SK-N-SH (cell line): ENCODE data around the gene NPTX2. TPM values are rescaled to one million over a fixed set of nuclear protein-coding genes. Genes with fewer than 3 reads are reported as not detected.

Source experiments
- CTCF ChIA-PET: fragments of 300-600, 350-600 bp; formaldehyde crosslinking; extraction: SDS; loops from one replicate; lab custom pipeline; 2021; lab: Yijun Ruan, JAX
- POLR2A ChIA-PET: fragments of 350-600 bp; sonication (Branson Sonifier 250); formaldehyde crosslinking; extraction: SDS; loops from one replicate; lab custom pipeline; 2020; ENCODE audit warnings: antibody characterized with exemption, inconsistent platforms; lab: Yijun Ruan, JAX
- DNase-seq: peaks from one replicate; pipeline ENCODE4 v3.0.0; 2012
- H2AFZ ChIP-seq: fragments of 200-600 bp; sonication (generic); 2 replicates; pipeline ENCODE4 v1.8.1; 2016; ENCODE audit warnings: antibody characterized with exemption, mild to moderate bottlenecking, low read depth
- H3F3A ChIP-seq: fragments of 200-600 bp; sonication (generic); replicated peaks from 2 replicates; pipeline ENCODE3; 2016; ENCODE audit warnings: antibody characterized with exemption, mild to moderate bottlenecking; ENCODE audit not compliant: insufficient read depth
- H3K27ac ChIP-seq, 2 experiments: fragments of 200-500 bp in 1 of 2; fragments of 200-600 bp in 1 of 2; sonication (Bioruptor generic) in 1 of 2; sonication (generic), shearing (Covaris generic) in 1 of 2; 2 replicates each; pipeline versions ENCODE4 v1.5.1 to v1.6.1; 2014 to 2016; ENCODE audit warnings: low read depth in 2 of 2, inconsistent platforms in 1 of 2, low read length in 1 of 2, mild to moderate bottlenecking in 1 of 2, mixed read lengths in 1 of 2
- H3K27me3 ChIP-seq: fragments of 200-600 bp; sonication (generic), shearing (Covaris generic); 2 replicates; pipeline ENCODE4 v1.6.1; 2016; ENCODE audit warnings: mixed run types; ENCODE audit not compliant: insufficient read depth
- H3K36me3 ChIP-seq, 2 experiments: fragments of 200-500 bp in 1 of 2; fragments of 200-600 bp in 1 of 2; sonication (Bioruptor generic) in 1 of 2; sonication (generic) in 1 of 2; replicated peaks in 1 of 2; 2 replicates each; pipeline versions ENCODE3 to v1.5.1; 2014 to 2016; ENCODE audit warnings: low read length in 1 of 2, mild to moderate bottlenecking in 1 of 2; ENCODE audit not compliant: insufficient read depth in 2 of 2, control insufficient read depth in 1 of 2
- H3K4me1 ChIP-seq, 2 experiments: fragments of 200-500 bp in 1 of 2; fragments of 200-600 bp in 1 of 2; sonication (Bioruptor generic) in 1 of 2; sonication (generic), shearing (Covaris generic) in 1 of 2; 2 replicates each; pipeline versions ENCODE4 v1.5.1 to v1.6.1; 2014 to 2016; ENCODE audit warnings: low read depth in 1 of 2, low read length in 1 of 2, mixed run types in 1 of 2; ENCODE audit not compliant: insufficient read depth in 2 of 2, control insufficient read depth in 1 of 2
- H3K4me2 ChIP-seq: fragments of 200-600 bp; sonication (generic), shearing (Covaris generic); 2 replicates; pipeline ENCODE4 v1.6.1; 2017; ENCODE audit warnings: mixed run types
- H3K4me3 ChIP-seq, 2 experiments: fragments of 200-500 bp in 1 of 2; fragments of 200-600 bp in 1 of 2; sonication (Bioruptor generic) in 1 of 2; sonication (generic), shearing (Covaris generic) in 1 of 2; 2 replicates each; pipeline versions ENCODE4 v1.5.1 to v1.8.1; 2014 to 2016; ENCODE audit warnings: low read depth in 2 of 2, inconsistent platforms in 1 of 2, low read length in 1 of 2, mild to moderate bottlenecking in 1 of 2, mixed read lengths in 1 of 2, moderate library complexity in 1 of 2
- H3K79me2 ChIP-seq: fragments of 200-600 bp; sonication (generic); 2 replicates; pipeline ENCODE4 v1.8.1; 2017; ENCODE audit warnings: mild to moderate bottlenecking; ENCODE audit not compliant: insufficient read depth
- H3K9ac ChIP-seq: fragments of 200-600 bp; sonication (generic); 2 replicates; pipeline ENCODE4 v1.6.1; 2017; ENCODE audit warnings: mixed run types
- H3K9me2 ChIP-seq: fragments of 200-600 bp; sonication (generic); 2 replicates; pipeline ENCODE4 v1.6.1; 2017; ENCODE audit warnings: mixed run types
- H3K9me3 ChIP-seq: fragments of 200-600 bp; sonication (generic); 2 replicates; pipeline ENCODE4 v1.6.1; 2017; ENCODE audit warnings: mixed run types, mild to moderate bottlenecking, moderate library complexity
- H4K20me1 ChIP-seq: fragments of 200-600 bp; sonication (generic); 2 replicates; pipeline ENCODE4 v1.6.1; 2017; ENCODE audit warnings: mild to moderate bottlenecking, mixed run types; ENCODE audit not compliant: insufficient read depth
- EP300 ChIP-seq, 2 experiments: IDR thresholded peaks; 2 replicates each; pipeline versions ENCODE4 v1.4.0 to v1.6.1; 2012; ENCODE audit warnings: borderline replicate concordance in 1 of 2, low read depth in 1 of 2, low read length in 1 of 2
- FOXJ3 ChIP-seq: sonication (generic); formaldehyde crosslinking; IDR thresholded peaks from 2 replicates; pipeline ENCODE4 v1.5.1; 2020; ENCODE audit warnings: mild to moderate bottlenecking, missing genetic modification reagents
- FOXM1 ChIP-seq: IDR thresholded peaks from 2 replicates; pipeline ENCODE4 v1.4.0; 2012; ENCODE audit warnings: low read depth, mild to moderate bottlenecking
- GABPA ChIP-seq: IDR thresholded peaks from 2 replicates; pipeline ENCODE4 v1.4.0; 2012; ENCODE audit warnings: low read depth, mild to moderate bottlenecking
- JUND ChIP-seq: IDR thresholded peaks from 2 replicates; pipeline ENCODE4 v1.4.0; 2012
- MEF2A ChIP-seq: IDR thresholded peaks from 2 replicates; pipeline ENCODE4 v1.4.0; 2012; ENCODE audit warnings: low read depth, borderline replicate concordance
- NRF1 ChIP-seq: IDR thresholded peaks from 2 replicates; pipeline ENCODE4 v1.6.1; 2012; ENCODE audit warnings: low read depth, mild to moderate bottlenecking, low read length
- PBX3 ChIP-seq: IDR thresholded peaks from 2 replicates; pipeline ENCODE4; 2012
- REST ChIP-seq: IDR thresholded peaks from 2 replicates; pipeline ENCODE4 v1.6.1; 2012; ENCODE audit warnings: mild to moderate bottlenecking, low read depth, low read length, moderate library complexity
- RFX5 ChIP-seq: IDR thresholded peaks from 2 replicates; pipeline ENCODE4 v1.6.1; 2012; ENCODE audit warnings: mild to moderate bottlenecking, improper control_type of control experiment, low read length
- SMC3 ChIP-seq: IDR thresholded peaks from 2 replicates; pipeline ENCODE4 v1.6.1; 2012; ENCODE audit warnings: low read depth, low read length, improper control_type of control experiment
- TAF1 ChIP-seq: IDR thresholded peaks from 2 replicates; pipeline ENCODE4 v1.6.1; 2012; ENCODE audit warnings: low read depth, mild to moderate bottlenecking, low read length, moderate library complexity, borderline replicate concordance
- TEAD4 ChIP-seq: IDR thresholded peaks from 2 replicates; pipeline ENCODE4 v1.4.0; 2012; ENCODE audit warnings: mild to moderate bottlenecking, borderline replicate concordance; ENCODE audit not compliant: insufficient read depth
- WGBS: methylation state at CpG from one replicate; pipeline ENCODE4 v1.1.6; 2017; ENCODE audit warnings: low lambda C conversion rate; 5-methylcytosine and 5-hydroxymethylcytosine counted together
- polyA plus RNA-seq, 3 experiments: library from polyadenylated mRNA; depleted of rRNA; stranded (reverse); fragments of >200 nt; gene quantifications; 2 replicates each; pipeline ENCODE4 v1.2.3, GENCODE V29; 2012

The NPTX2 gene
- polyA plus RNA-seq, 1 of the 3 experiments (the other 2 are of a cell fraction): 0.41 TPM

GRCh38 chr7:98591926-98592325, 25.2 kb upstream of the NPTX2 start:
- no peak overlapping the region for H3K4me3 ChIP-seq
- no peaks in the 10 kb centered on the region for H3K9me2 ChIP-seq
- no peak overlapping the region for H3K27ac ChIP-seq
- no peaks in the 10 kb centered on the region for H3K9me3 ChIP-seq
- no peaks in the 10 kb centered on the region for H3K36me3 ChIP-seq
- no peaks in the 10 kb centered on the region for H3F3A ChIP-seq
- no peaks in the 10 kb centered on the region for H3K79me2 ChIP-seq
- no peaks in the 10 kb centered on the region for H3K27me3 ChIP-seq
- H3K9ac ChIP-seq: no peak overlapping the region
- WGBS: 37% methylated on average over 7 of the region's 7 CpGs
- POLR2A ChIA-PET: interaction anchor here (1.3 kb wide), 1 partner anchor 25 kb away, joined by 3 read pairs; no protein-coding TSS in a partner anchor
- CTCF ChIA-PET: interaction anchor here (0.8 to 2.0 kb wide), 5 partner anchors 12 to 26 kb away, joined by 3 to 5 read pairs (median 3); no protein-coding TSS in a partner anchor
- no peak overlapping the region for H3K4me2 ChIP-seq
- H3K4me1 ChIP-seq: peaks cover 0 to 2% of the 10 kb centered on the region in 2 experiments; a peak in 1 of 4 replicates
- no peak overlapping the region for H2AFZ ChIP-seq
- no peak for TF ChIP-seq NRF1
- TF ChIP-seq TAF1: no peak
- TF ChIP-seq RFX5: no peak
- TF ChIP-seq JUND: no peak
- no peak for TF ChIP-seq REST
- no peak for TF ChIP-seq FOXM1
- TF ChIP-seq SMC3: no peak
- TF ChIP-seq MEF2A: no peak
- TF ChIP-seq PBX3: no peak
- TF ChIP-seq TEAD4: no peak
- no peak for DNase-seq
- H4K20me1 ChIP-seq: no peaks in the 10 kb centered on the region

DNA sequence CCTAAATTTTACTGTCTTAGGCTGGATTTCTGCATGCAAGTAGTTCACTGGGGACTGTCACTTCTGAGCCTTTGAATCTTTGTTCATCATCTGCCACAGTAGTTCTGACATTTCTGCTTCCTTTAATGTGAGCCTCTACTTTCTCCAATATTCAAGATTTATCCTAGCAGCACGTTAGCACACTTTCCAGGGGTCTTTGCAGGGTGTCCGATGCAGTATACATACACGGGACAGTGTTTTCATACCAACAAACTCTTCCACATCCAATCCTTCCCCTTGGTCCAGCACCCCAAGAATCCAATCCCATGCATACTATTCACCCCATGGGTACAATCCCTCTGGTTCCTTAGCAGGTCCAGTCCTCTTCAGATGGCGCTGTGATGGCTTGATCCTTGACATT, 22.7 kb upstream of the NPTX2 start:
- TF ChIP-seq EP300 (IDR thresholded peaks at IDR 0.05; ENCODE audit: borderline replicate concordance in 1 of 2, low read depth in 1 of 2, low read length in 1 of 2): no peak
- no peak for TF ChIP-seq REST
- TF ChIP-seq FOXJ3 (CRISPR knock-in tag): no peak
- no peak for TF ChIP-seq GABPA
- no peak for TF ChIP-seq MEF2A
- Histone ChIP-seq H3K27me3 (no peaks in the 10 kb centered on the region), H3K79me2 (no peaks in the 10 kb centered on the region), H2AFZ (no peak overlapping the region), H3F3A (no peaks in the 10 kb centered on the region), H3K9me3 (no peaks in the 10 kb centered on the region; the same call in 1 of the 2 replicates), H3K36me3 (no peaks in the 10 kb centered on the region), H3K4me3 (no peak overlapping the region), H3K4me1 (peaks cover 0 to 2% of the 10 kb centered on the region in 2 experiments; a peak in 1 of 4 replicates), H3K9me2 (no peaks in the 10 kb centered on the region), H3K4me2 (no peak overlapping the region), H4K20me1 (no peaks in the 10 kb centered on the region), H3K27ac (no peak overlapping the region), H3K9ac (no peak overlapping the region)
- WGBS: 37% methylated on average over 4 of the region's 4 CpGs
- POLR2A ChIA-PET: interaction anchor here (1.6 kb wide), 1 partner anchor 23 kb away, joined by 4 read pairs; the partner anchor contains the start of gene NPTX2
- CTCF ChIA-PET: no interaction called here
- DNase-seq: no peak
